ENCODE data around the gene LRRC14B.
"Not testable (repeated sequence)": the region's sequence is repeated elsewhere in the genome, so short reads cannot be mapped to it uniquely, and the experiment has no call there.

Gene LRRC14B

GRCh38 chr5:162565-163337 is 28.5 kb upstream of the LRRC14B start:
- H3K9ac ChIP-seq (ENCODE audit: low read length), result no peak overlapping the region
- no peaks in the 10 kb centered on the region for H3K36me3 ChIP-seq (ENCODE audit: control insufficient read depth, insufficient read depth, low read length)
- no peaks in the 10 kb centered on the region for H3K27me3 ChIP-seq (ENCODE audit: control insufficient read depth, insufficient read depth, low read length)
- H3K4me3 ChIP-seq (ENCODE audit: low read length), result no peak overlapping the region
- H3K4me1 ChIP-seq (ENCODE audit: control insufficient read depth, insufficient read depth, low read length), result no peaks in the 10 kb centered on the region
- H3K27ac ChIP-seq (ENCODE audit: low read depth, low read length), result no peak overlapping the region

- Histone ChIP-seq H3K4me3 (ENCODE audit: low read length) (no peak overlapping the region), H3K27me3 (ENCODE audit: control insufficient read depth, insufficient read depth, low read length) (no peaks in the 10 kb centered on the region), H3K27ac (ENCODE audit: low read depth, low read length) (no peak overlapping the region), H3K36me3 (ENCODE audit: control insufficient read depth, insufficient read depth, low read length) (no peaks in the 10 kb centered on the region), H3K9ac (ENCODE audit: low read length) (no peak overlapping the region), H3K4me1 (ENCODE audit: control insufficient read depth, insufficient read depth, low read length) (no peaks in the 10 kb centered on the region)
Observed at GRCh38 chr5:163338-163620, 28.0 kb upstream of the LRRC14B start.

- no peaks in the 10 kb centered on the region for H3K4me1 ChIP-seq (ENCODE audit: control insufficient read depth, insufficient read depth, low read length)
- no peak overlapping the region for H3K9ac ChIP-seq (ENCODE audit: low read length)
- no peaks in the 10 kb centered on the region for H3K27me3 ChIP-seq (ENCODE audit: control insufficient read depth, insufficient read depth, low read length)
- H3K4me3 ChIP-seq (ENCODE audit: low read length), result no peak overlapping the region
- H3K27ac ChIP-seq (ENCODE audit: low read depth, low read length), result no peak overlapping the region
- no peaks in the 10 kb centered on the region for H3K36me3 ChIP-seq (ENCODE audit: control insufficient read depth, insufficient read depth, low read length)
Observed at GRCh38 chr5:163841-164240, 27.5 kb upstream of the LRRC14B start.

- Histone ChIP-seq H3K4me3 (ENCODE audit: low read length) (no peak overlapping the region), H3K4me1 (ENCODE audit: control insufficient read depth, insufficient read depth, low read length) (no peaks in the 10 kb centered on the region), H3K27ac (ENCODE audit: low read depth, low read length) (no peak overlapping the region), H3K36me3 (ENCODE audit: control insufficient read depth, insufficient read depth, low read length) (no peaks in the 10 kb centered on the region), H3K9ac (ENCODE audit: low read length) (no peak overlapping the region), H3K27me3 (ENCODE audit: control insufficient read depth, insufficient read depth, low read length) (no peaks in the 10 kb centered on the region)
Observed at GRCh38 chr5:164244-164643, 27.1 kb upstream of the LRRC14B start.

GRCh38 chr5:164783-165182 is 26.5 kb upstream of the LRRC14B start:
- not testable (repeated sequence) for H3K27me3 ChIP-seq (ENCODE audit: control insufficient read depth, insufficient read depth, low read length); H3K4me3 ChIP-seq (ENCODE audit: low read length); H3K36me3 ChIP-seq (ENCODE audit: control insufficient read depth, insufficient read depth, low read length); H3K4me1 ChIP-seq (ENCODE audit: control insufficient read depth, insufficient read depth, low read length); H3K9ac ChIP-seq (ENCODE audit: low read length); H3K27ac ChIP-seq (ENCODE audit: low read depth, low read length)

GRCh38 chr5:166441-167372 is 24.6 kb upstream of the LRRC14B start:
- Histone ChIP-seq H3K9ac (ENCODE audit: low read length) (no peak overlapping the region), H3K27ac (ENCODE audit: low read depth, low read length) (no peak overlapping the region), H3K4me1 (ENCODE audit: control insufficient read depth, insufficient read depth, low read length) (no peaks in the 10 kb centered on the region), H3K36me3 (ENCODE audit: control insufficient read depth, insufficient read depth, low read length) (no peaks in the 10 kb centered on the region), H3K4me3 (ENCODE audit: low read length) (no peak overlapping the region), H3K27me3 (ENCODE audit: control insufficient read depth, insufficient read depth, low read length) (no peaks in the 10 kb centered on the region)

- H3K27ac ChIP-seq (ENCODE audit: low read depth, low read length), result no peak overlapping the region
- H3K4me3 ChIP-seq (ENCODE audit: low read length), result no peak overlapping the region
- H3K9ac ChIP-seq (ENCODE audit: low read length), result no peak overlapping the region
- no peaks in the 10 kb centered on the region for H3K4me1 ChIP-seq (ENCODE audit: control insufficient read depth, insufficient read depth, low read length)
- no peaks in the 10 kb centered on the region for H3K27me3 ChIP-seq (ENCODE audit: control insufficient read depth, insufficient read depth, low read length)
- H3K36me3 ChIP-seq (ENCODE audit: control insufficient read depth, insufficient read depth, low read length), result no peaks in the 10 kb centered on the region
Observed at GRCh38 chr5:167511-167910, 23.8 kb upstream of the LRRC14B start.

GRCh38 chr5:167982-168660 is 23.2 kb upstream of the LRRC14B start:
- Histone ChIP-seq H3K36me3 (ENCODE audit: control insufficient read depth, insufficient read depth, low read length) (no peaks in the 10 kb centered on the region), H3K27ac (ENCODE audit: low read depth, low read length) (no peak overlapping the region), H3K27me3 (ENCODE audit: control insufficient read depth, insufficient read depth, low read length) (no peaks in the 10 kb centered on the region), H3K4me3 (ENCODE audit: low read length) (no peak overlapping the region), H3K4me1 (ENCODE audit: control insufficient read depth, insufficient read depth, low read length) (no peaks in the 10 kb centered on the region), H3K9ac (ENCODE audit: low read length) (no peak overlapping the region)

- Histone ChIP-seq H3K27ac (ENCODE audit: low read depth, low read length) (no peak overlapping the region), H3K27me3 (ENCODE audit: control insufficient read depth, insufficient read depth, low read length) (no peaks in the 10 kb centered on the region), H3K36me3 (ENCODE audit: control insufficient read depth, insufficient read depth, low read length) (no peaks in the 10 kb centered on the region), H3K9ac (ENCODE audit: low read length) (no peak overlapping the region), H3K4me3 (ENCODE audit: low read length) (no peak overlapping the region), H3K4me1 (ENCODE audit: control insufficient read depth, insufficient read depth, low read length) (no peaks in the 10 kb centered on the region)
Observed at GRCh38 chr5:169071-169727, 22.1 kb upstream of the LRRC14B start.

GRCh38 chr5:169728-170094 is 21.6 kb upstream of the LRRC14B start:
- H3K27me3 ChIP-seq (ENCODE audit: control insufficient read depth, insufficient read depth, low read length), result no peaks in the 10 kb centered on the region
- H3K27ac ChIP-seq (ENCODE audit: low read depth, low read length), result no peak overlapping the region
- no peaks in the 10 kb centered on the region for H3K4me1 ChIP-seq (ENCODE audit: control insufficient read depth, insufficient read depth, low read length)

GRCh38 chr5:170971-171800 is 20.1 kb upstream of the LRRC14B start:
- Histone ChIP-seq H3K4me1 (ENCODE audit: control insufficient read depth, insufficient read depth, low read length) (no peaks in the 10 kb centered on the region), H3K9ac (ENCODE audit: low read length) (no peak overlapping the region), H3K36me3 (ENCODE audit: control insufficient read depth, insufficient read depth, low read length) (no peaks in the 10 kb centered on the region), H3K27me3 (ENCODE audit: control insufficient read depth, insufficient read depth, low read length) (no peaks in the 10 kb centered on the region), H3K27ac (ENCODE audit: low read depth, low read length) (no peak overlapping the region), H3K4me3 (ENCODE audit: low read length) (no peak overlapping the region)

More at GRCh38 chr5:169728-170094, 21.6 kb upstream of the LRRC14B start:
- Histone ChIP-seq H3K36me3 (ENCODE audit: control insufficient read depth, insufficient read depth, low read length) (no peaks in the 10 kb centered on the region), H3K4me3 (ENCODE audit: low read length) (no peak overlapping the region), H3K9ac (ENCODE audit: low read length) (no peak overlapping the region)

All from rectal smooth muscle tissue (tissue), 1 donor.